HepG2 (cell line): Measurements from ENCODE around the gene PLD3. TPM values are rescaled to one million over a fixed set of nuclear protein-coding genes. Genes with fewer than 3 reads are reported as not detected.

Experiments
- GABPA ChIP-seq, 2 experiments: IDR thresholded peaks; 2 replicates each; pipeline ENCODE4 v1.6.1; 2011 to 2016; ENCODE audit warnings: low read depth in 2 of 2, low read length in 1 of 2, missing biosample characterization in 1 of 2, missing genetic modification characterization in 1 of 2
- GABPB1 ChIP-seq: IDR thresholded peaks from 2 replicates; pipeline ENCODE4 v1.6.1; 2016; ENCODE audit warnings: mild to moderate bottlenecking, missing genetic modification reagents, moderate library complexity, missing compliant biosample characterization
- HNRNPL ChIP-seq: fragments of 200-400 bp; formaldehyde crosslinking; IDR thresholded peaks from 2 replicates; pipeline ENCODE4 v1.6.1; 2017; ENCODE audit warnings: mild to moderate bottlenecking, low read depth, low read length
- HNRNPLL ChIP-seq: fragments of 200-400 bp; formaldehyde crosslinking; IDR thresholded peaks from 2 replicates; pipeline ENCODE4 v1.6.1; 2017; ENCODE audit warnings: mild to moderate bottlenecking, low read depth, low read length; ENCODE audit not compliant: poor library complexity, severe bottlenecking
- IKZF1 ChIP-seq: fragments of 450-650 bp; IDR thresholded peaks from 2 replicates; pipeline ENCODE4 v1.7.1; 2016
- MEF2D ChIP-seq: sonication (generic); formaldehyde crosslinking; IDR thresholded peaks from 2 replicates; pipeline ENCODE4 v1.5.1; 2020; ENCODE audit warnings: mild to moderate bottlenecking, missing genetic modification reagents
- MIXL1 ChIP-seq: IDR thresholded peaks from 2 replicates; pipeline ENCODE4 v1.6.1; 2016
- NBN ChIP-seq: fragments of 450-650 bp; conservative IDR thresholded peaks from 2 replicates; pipeline ENCODE4 v1.6.1; 2017
- RAD21 ChIP-seq: fragments of 450-650 bp; formaldehyde crosslinking; IDR thresholded peaks from 2 replicates; pipeline ENCODE4 v1.5.0; 2020; ENCODE audit warnings: mild to moderate bottlenecking
- SALL1 ChIP-seq: sonication (generic); formaldehyde crosslinking; IDR thresholded peaks from 2 replicates; pipeline ENCODE4 v1.8.0; 2022; ENCODE audit warnings: mild to moderate bottlenecking, missing genetic modification reagents
- SAP130 ChIP-seq: IDR thresholded peaks from 2 replicates; pipeline ENCODE4 v1.6.1; 2016; ENCODE audit warnings: low read depth
- SP4 ChIP-seq: sonication (generic); formaldehyde crosslinking; IDR thresholded peaks from 2 replicates; pipeline ENCODE4 v1.8.1; 2023; ENCODE audit warnings: mild to moderate bottlenecking, missing genetic modification reagents
- ZIK1 ChIP-seq: sonication (generic); formaldehyde crosslinking; IDR thresholded peaks from 2 replicates; pipeline ENCODE4 v1.5.0; 2020; ENCODE audit warnings: mild to moderate bottlenecking, low read depth, missing genetic modification reagents, borderline replicate concordance
- ZNF121 ChIP-seq: sonication (generic); formaldehyde crosslinking; IDR thresholded peaks from 2 replicates; pipeline ENCODE4 v1.5.0; 2020; ENCODE audit warnings: mild to moderate bottlenecking, missing genetic modification reagents
- ZNF44 ChIP-seq: sonication (generic); formaldehyde crosslinking; IDR thresholded peaks from 2 replicates; pipeline ENCODE4 v1.5.1; 2020; ENCODE audit warnings: mild to moderate bottlenecking, missing genetic modification reagents
- ZNF788 ChIP-seq: sonication (generic); formaldehyde crosslinking; IDR thresholded peaks from 2 replicates; pipeline ENCODE4 v1.5.0; 2020; ENCODE audit warnings: mild to moderate bottlenecking, missing genetic modification reagents, borderline replicate concordance
- polyA plus RNA-seq, 8 experiments: library from polyadenylated mRNA; depleted of rRNA in 3 of 8; stranded (reverse) in 7 of 8; unstranded in 1 of 8; fragments of >200 nt; fragmentation: Illumina TruSeq in 4 of 8; extraction: Trizol in 4 of 8; gene quantifications; 2 replicates each; pipeline versions ENCODE4 v1.2.1 to v1.2.3, GENCODE V29; 2011 to 2016; ENCODE audit warnings: low read depth in 4 of 8, missing spikeins in 1 of 8, mixed read lengths in 1 of 8; ENCODE audit not compliant: insufficient read depth in 1 of 8
- total RNA-seq, 5 experiments: library from RNA; depleted of rRNA; stranded (reverse); fragments of >200 nt; fragmentation: Illumina TruSeq; extraction: Trizol; gene quantifications; 2 replicates each; pipeline ENCODE4 v1.2.3, GENCODE V29; 2016; ENCODE audit warnings: low read depth in 1 of 5
- TF ChIP-seq, protein P1 (sequence below): sonication (generic); formaldehyde crosslinking; IDR thresholded peaks from 2 replicates; pipeline ENCODE4 v1.5.0; 2020; ENCODE audit warnings: missing genetic modification reagents
- TF ChIP-seq, protein P2 (sequence below): sonication (generic); formaldehyde crosslinking; IDR thresholded peaks from 2 replicates; pipeline ENCODE4 v1.5.0; 2020; ENCODE audit warnings: mild to moderate bottlenecking, missing genetic modification reagents, moderate library complexity
- TF ChIP-seq, protein P3 (sequence below): sonication (generic); formaldehyde crosslinking; conservative IDR thresholded peaks from 2 replicates; pipeline ENCODE4 v1.5.0; 2020; ENCODE audit warnings: missing genetic modification reagents
- TF ChIP-seq, protein P4 (sequence below), 2 experiments: sonication (generic) in 1 of 2; formaldehyde crosslinking in 1 of 2; IDR thresholded peaks; 2 replicates each; pipeline versions ENCODE4 v1.5.1 to v1.6.1; 2011 to 2020; ENCODE audit warnings: borderline replicate concordance in 1 of 2, low read depth in 1 of 2, low read length in 1 of 2, mild to moderate bottlenecking in 1 of 2, missing genetic modification reagents in 1 of 2, moderate library complexity in 1 of 2
- TF ChIP-seq, protein P5 (sequence below): sonication (generic); formaldehyde crosslinking; IDR thresholded peaks from 2 replicates; pipeline ENCODE4 v1.4.0; 2020; ENCODE audit warnings: mild to moderate bottlenecking, low read depth, missing genetic modification reagents

PLD3 gene
- total and polyA plus RNA-seq, 2 of the 13 experiments (the other 11 are each of a cell fraction or from before 2014, with no cell fraction given), result 45.7 to 164 TPM

DNA sequence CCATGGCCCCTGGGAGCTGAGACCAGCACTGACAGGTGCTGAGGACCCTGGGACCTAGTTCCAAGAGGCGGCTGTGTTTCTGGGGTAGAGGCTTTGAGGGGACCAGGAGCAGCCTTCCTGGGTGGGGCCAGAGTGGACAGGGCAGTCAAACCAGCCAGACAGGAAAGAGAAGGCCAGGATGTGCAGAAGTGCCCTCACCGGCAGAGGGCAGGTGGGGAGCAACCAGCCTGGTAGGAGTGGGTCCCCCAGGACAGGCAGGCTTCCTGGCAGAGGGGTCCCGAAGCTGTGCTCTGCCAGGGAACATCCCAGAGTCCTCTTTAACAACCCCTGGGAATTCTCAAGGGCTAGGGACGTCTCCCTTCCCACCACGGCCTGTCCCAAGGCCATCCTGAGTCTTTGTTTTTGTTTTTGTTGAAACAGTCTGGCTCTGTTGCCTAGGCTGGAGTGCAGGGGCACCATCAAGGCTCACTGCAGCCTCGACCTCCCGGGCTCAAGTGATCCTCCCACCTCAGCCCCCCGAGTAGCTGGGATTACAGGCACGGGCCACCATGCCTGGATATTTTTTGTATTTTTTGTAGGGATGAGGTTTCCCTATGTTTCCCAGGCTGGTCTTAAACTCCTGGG is 44.5 kb downstream of the PLD3 start (continued):
- TF ChIP-seq, protein P1, sequence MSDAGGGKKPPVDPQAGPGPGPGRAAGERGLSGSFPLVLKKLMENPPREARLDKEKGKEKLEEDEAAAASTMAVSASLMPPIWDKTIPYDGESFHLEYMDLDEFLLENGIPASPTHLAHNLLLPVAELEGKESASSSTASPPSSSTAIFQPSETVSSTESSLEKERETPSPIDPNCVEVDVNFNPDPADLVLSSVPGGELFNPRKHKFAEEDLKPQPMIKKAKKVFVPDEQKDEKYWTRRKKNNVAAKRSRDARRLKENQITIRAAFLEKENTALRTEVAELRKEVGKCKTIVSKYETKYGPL (CRISPR knock-in tag), result no peak
- no peak for TF ChIP-seq SP4 (CRISPR knock-in tag)
- TF ChIP-seq HNRNPLL, result no peak
- no peak for TF ChIP-seq ZNF44 (CRISPR knock-in tag)
- TF ChIP-seq, protein P2, sequence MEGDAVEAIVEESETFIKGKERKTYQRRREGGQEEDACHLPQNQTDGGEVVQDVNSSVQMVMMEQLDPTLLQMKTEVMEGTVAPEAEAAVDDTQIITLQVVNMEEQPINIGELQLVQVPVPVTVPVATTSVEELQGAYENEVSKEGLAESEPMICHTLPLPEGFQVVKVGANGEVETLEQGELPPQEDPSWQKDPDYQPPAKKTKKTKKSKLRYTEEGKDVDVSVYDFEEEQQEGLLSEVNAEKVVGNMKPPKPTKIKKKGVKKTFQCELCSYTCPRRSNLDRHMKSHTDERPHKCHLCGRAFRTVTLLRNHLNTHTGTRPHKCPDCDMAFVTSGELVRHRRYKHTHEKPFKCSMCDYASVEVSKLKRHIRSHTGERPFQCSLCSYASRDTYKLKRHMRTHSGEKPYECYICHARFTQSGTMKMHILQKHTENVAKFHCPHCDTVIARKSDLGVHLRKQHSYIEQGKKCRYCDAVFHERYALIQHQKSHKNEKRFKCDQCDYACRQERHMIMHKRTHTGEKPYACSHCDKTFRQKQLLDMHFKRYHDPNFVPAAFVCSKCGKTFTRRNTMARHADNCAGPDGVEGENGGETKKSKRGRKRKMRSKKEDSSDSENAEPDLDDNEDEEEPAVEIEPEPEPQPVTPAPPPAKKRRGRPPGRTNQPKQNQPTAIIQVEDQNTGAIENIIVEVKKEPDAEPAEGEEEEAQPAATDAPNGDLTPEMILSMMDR (CRISPR knock-in tag), result peak; percentile 75
- TF ChIP-seq GABPA (IDR thresholded peaks at IDR 0.05; ENCODE audit: low read depth, low read length), result no peak
- no peak for TF ChIP-seq GABPA (CRISPR knock-in tag; IDR thresholded peaks at IDR 0.05; ENCODE audit: low read depth)
- 0 out of 2 replicates have a peak, but pooled peaks have one; percentile 44 for TF ChIP-seq RAD21 (CRISPR knock-in tag)
- TF ChIP-seq ZIK1 (CRISPR knock-in tag), result no peak
- TF ChIP-seq, protein P3, sequence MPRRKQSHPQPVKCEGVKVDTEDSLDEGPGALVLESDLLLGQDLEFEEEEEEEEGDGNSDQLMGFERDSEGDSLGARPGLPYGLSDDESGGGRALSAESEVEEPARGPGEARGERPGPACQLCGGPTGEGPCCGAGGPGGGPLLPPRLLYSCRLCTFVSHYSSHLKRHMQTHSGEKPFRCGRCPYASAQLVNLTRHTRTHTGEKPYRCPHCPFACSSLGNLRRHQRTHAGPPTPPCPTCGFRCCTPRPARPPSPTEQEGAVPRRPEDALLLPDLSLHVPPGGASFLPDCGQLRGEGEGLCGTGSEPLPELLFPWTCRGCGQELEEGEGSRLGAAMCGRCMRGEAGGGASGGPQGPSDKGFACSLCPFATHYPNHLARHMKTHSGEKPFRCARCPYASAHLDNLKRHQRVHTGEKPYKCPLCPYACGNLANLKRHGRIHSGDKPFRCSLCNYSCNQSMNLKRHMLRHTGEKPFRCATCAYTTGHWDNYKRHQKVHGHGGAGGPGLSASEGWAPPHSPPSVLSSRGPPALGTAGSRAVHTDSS (CRISPR knock-in tag), result no peak
- TF ChIP-seq MEF2D, result no peak
- no peak for TF ChIP-seq NBN
- TF ChIP-seq, protein P4, sequence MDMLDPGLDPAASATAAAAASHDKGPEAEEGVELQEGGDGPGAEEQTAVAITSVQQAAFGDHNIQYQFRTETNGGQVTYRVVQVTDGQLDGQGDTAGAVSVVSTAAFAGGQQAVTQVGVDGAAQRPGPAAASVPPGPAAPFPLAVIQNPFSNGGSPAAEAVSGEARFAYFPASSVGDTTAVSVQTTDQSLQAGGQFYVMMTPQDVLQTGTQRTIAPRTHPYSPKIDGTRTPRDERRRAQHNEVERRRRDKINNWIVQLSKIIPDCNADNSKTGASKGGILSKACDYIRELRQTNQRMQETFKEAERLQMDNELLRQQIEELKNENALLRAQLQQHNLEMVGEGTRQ (IDR thresholded peaks at IDR 0.05; ENCODE audit: low read depth, low read length), result no peak
- TF ChIP-seq, protein P4 (CRISPR knock-in tag; IDR thresholded peaks at IDR 0.05; ENCODE audit: borderline replicate concordance), result no peak
- TF ChIP-seq HNRNPL, result no peak
- TF ChIP-seq ZNF121, result 0 out of 2 replicates have a peak, but pooled peaks have one; percentile 26
- no peak for TF ChIP-seq MIXL1
- TF ChIP-seq ZNF788, result no peak
- no peak for TF ChIP-seq SALL1 (CRISPR knock-in tag)
- TF ChIP-seq, protein P5, sequence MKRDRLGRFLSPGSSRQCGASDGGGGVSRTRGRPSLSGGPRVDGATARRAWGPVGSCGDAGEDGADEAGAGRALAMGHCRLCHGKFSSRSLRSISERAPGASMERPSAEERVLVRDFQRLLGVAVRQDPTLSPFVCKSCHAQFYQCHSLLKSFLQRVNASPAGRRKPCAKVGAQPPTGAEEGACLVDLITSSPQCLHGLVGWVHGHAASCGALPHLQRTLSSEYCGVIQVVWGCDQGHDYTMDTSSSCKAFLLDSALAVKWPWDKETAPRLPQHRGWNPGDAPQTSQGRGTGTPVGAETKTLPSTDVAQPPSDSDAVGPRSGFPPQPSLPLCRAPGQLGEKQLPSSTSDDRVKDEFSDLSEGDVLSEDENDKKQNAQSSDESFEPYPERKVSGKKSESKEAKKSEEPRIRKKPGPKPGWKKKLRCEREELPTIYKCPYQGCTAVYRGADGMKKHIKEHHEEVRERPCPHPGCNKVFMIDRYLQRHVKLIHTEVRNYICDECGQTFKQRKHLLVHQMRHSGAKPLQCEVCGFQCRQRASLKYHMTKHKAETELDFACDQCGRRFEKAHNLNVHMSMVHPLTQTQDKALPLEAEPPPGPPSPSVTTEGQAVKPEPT (CRISPR knock-in tag), result no peak
- 0 out of 2 replicates have a peak, but pooled peaks have one; percentile 22 for TF ChIP-seq GABPB1 (CRISPR knock-in tag)
- TF ChIP-seq SAP130 (CRISPR knock-in tag), result 0 out of 2 replicates have a peak, but pooled peaks have one; percentile 20
- TF ChIP-seq IKZF1, result no peak
